Retina (tissue), 1 donor: Measurements from ENCODE around the gene ALX1.

Experiments used
- DNase-seq: peaks from one replicate; pipeline ENCODE4 v3.0.0-alpha.2; 2016

ALX1 gene

GRCh38 chr12:85280165-85280983 is at the start of gene ALX1:
ALX1 (plus strand) TSS chr12:85280220; CDS start chr12:85280262, 42 bp downstream.
- peak; percentile 90 for DNase-seq

GRCh38 chr12:85237327-85237726 is 42.7 kb upstream of the ALX1 start:
- no peak for DNase-seq

GRCh38 chr12:85244561-85244960 is 35.5 kb upstream of the ALX1 start:
- no peak for DNase-seq

- no peak for DNase-seq
Observed at GRCh38 chr12:85253853-85254252, 26.2 kb upstream of the ALX1 start.

GRCh38 chr12:85257671-85258070 is 22.3 kb upstream of the ALX1 start:
- DNase-seq, result no peak

GRCh38 chr12:85260447-85260846 is 19.6 kb upstream of the ALX1 start:
- DNase-seq, result no peak

- no peak for DNase-seq
Observed at GRCh38 chr12:85260896-85261295, 19.1 kb upstream of the ALX1 start.

- DNase-seq, result no peak
Observed at GRCh38 chr12:85266356-85266755, 13.7 kb upstream of the ALX1 start.

- DNase-seq, result peak; percentile 75
Observed at GRCh38 chr12:85273381-85274314, 6.4 kb upstream of the ALX1 start.

GRCh38 chr12:85274315-85274651 is 5.7 kb upstream of the ALX1 start:
- no peak for DNase-seq

- peak; percentile 13 for DNase-seq
Observed at GRCh38 chr12:85275374-85275773, 4.6 kb upstream of the ALX1 start.

- DNase-seq, result no peak
Observed at GRCh38 chr12:85277191-85277590, 2.8 kb upstream of the ALX1 start.

GRCh38 chr12:85277900-85278597 is 2.0 kb upstream of the ALX1 start:
- DNase-seq, result peak; percentile 69

- DNase-seq, result peak; percentile 71
Observed at GRCh38 chr12:85278598-85279448, 1.2 kb upstream of the ALX1 start.

GRCh38 chr12:85279449-85280164 is 413 bp upstream of the ALX1 start:
- peak; percentile 82 for DNase-seq

GRCh38 chr12:85280984-85281630 is 1.1 kb downstream of the ALX1 start:
- no peak for DNase-seq

- DNase-seq, result peak; percentile 34
Observed at GRCh38 chr12:85281636-85282312, 1.8 kb downstream of the ALX1 start.

- no peak for DNase-seq
Observed at GRCh38 chr12:85283560-85283959, 3.5 kb downstream of the ALX1 start.

GRCh38 chr12:85296362-85296761 is 16.3 kb downstream of the ALX1 start:
- DNase-seq, result no peak

- no peak for DNase-seq
Observed at GRCh38 chr12:85299053-85299452, 19.0 kb downstream of the ALX1 start.
